ENCODE measurements around the gene MYORG. TPM values are rescaled to one million over a fixed set of nuclear protein-coding genes. Genes with fewer than 3 reads are reported as not detected.

The MYORG gene
- total RNA-seq, 4 donors from 2014 or later = 42.0 to 113 (median 66.3) TPM

DNA sequence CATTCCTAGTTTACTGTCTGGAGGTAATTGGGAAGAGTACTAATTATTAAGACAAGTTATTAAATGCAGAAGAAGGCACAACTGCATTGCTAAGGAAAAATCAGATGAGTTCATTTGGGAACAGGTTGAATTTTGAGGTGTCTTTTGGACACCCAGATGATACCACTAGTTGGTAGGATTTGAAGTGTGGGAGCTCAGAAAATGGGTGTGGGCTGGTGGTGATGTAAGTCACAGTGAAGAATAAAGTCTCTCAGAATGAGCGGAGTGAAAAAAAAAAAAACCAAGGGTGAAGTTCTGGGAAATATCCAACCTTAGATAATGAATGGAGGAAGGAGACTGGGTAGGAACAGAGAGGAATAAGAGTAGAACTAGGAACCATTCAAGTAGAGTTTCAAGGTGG lies 35.6 kb upstream of the MYORG start:
- in situ Hi-C loops (cut with MboI; ENCODE audit: low pct_ligation_motif_present in 1 of 4, low pct_unique_long_range_greater_than_20kb in 1 of 4, low sequenced_read_pairs in 3 of 4) (no loop called here), intact Hi-C loops (cut with DNase I; ENCODE audit: low total_unique reads) (no loop called here)
- no peak overlapping the region for H3K27ac ChIP-seq
- DNase-seq = no peak
- no peak overlapping the region for H3K4me3 ChIP-seq
- H3K27me3 ChIP-seq = no peaks in the 10 kb centered on the region
- WGBS, 2 donors (ENCODE audit: low coverage in 1 of 2) = 38 to 89% methylated on average over 1 of the region's 1 CpG
- TF ChIP-seq, protein P1, sequence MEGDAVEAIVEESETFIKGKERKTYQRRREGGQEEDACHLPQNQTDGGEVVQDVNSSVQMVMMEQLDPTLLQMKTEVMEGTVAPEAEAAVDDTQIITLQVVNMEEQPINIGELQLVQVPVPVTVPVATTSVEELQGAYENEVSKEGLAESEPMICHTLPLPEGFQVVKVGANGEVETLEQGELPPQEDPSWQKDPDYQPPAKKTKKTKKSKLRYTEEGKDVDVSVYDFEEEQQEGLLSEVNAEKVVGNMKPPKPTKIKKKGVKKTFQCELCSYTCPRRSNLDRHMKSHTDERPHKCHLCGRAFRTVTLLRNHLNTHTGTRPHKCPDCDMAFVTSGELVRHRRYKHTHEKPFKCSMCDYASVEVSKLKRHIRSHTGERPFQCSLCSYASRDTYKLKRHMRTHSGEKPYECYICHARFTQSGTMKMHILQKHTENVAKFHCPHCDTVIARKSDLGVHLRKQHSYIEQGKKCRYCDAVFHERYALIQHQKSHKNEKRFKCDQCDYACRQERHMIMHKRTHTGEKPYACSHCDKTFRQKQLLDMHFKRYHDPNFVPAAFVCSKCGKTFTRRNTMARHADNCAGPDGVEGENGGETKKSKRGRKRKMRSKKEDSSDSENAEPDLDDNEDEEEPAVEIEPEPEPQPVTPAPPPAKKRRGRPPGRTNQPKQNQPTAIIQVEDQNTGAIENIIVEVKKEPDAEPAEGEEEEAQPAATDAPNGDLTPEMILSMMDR (IDR thresholded peaks at IDR 0.05) = no peak
- TF ChIP-seq EP300 (IDR thresholded peaks at IDR 0.05; ENCODE audit: low read depth) = no peak
- TF ChIP-seq POLR2AphosphoS5 (IDR thresholded peaks at IDR 0.05) = no peak
- TF ChIP-seq POLR2A (IDR thresholded peaks at IDR 0.05) = no peak
- H3K36me3 ChIP-seq = no peaks in the 10 kb centered on the region
- no peaks in the 10 kb centered on the region for H3K9me3 ChIP-seq
- no peaks in the 10 kb centered on the region for H3K4me1 ChIP-seq

DNA sequence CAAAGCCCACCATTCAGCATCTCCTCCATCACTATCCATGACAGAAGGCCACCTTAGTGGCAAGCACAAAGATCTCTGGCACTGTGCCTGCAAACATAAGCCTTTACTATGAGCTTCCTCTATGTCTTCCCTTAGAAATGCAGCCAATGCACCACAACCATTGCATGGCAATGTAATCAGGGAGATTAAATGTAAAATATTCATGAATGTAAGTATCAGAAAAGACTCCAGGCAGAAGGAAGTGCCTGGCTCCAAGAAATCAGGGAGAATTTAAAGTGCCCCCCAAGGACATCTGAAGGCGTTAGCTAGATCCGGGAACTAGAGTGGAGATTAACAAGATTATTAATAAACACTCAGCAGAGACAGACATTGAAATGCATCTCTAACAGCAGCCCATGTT lies 32.5 kb upstream of the MYORG start:
- 65 to 81% methylated on average over 2 of the region's 2 CpGs for WGBS, 2 donors (ENCODE audit: low coverage in 1 of 2)
- H3K4me3 ChIP-seq = no peak overlapping the region
- no peak for TF ChIP-seq EP300 (IDR thresholded peaks at IDR 0.05; ENCODE audit: low read depth)
- no peak for TF ChIP-seq POLR2AphosphoS5 (IDR thresholded peaks at IDR 0.05)
- H3K4me1 ChIP-seq = no peaks in the 10 kb centered on the region
- no peaks in the 10 kb centered on the region for H3K27me3 ChIP-seq
- DNase-seq = no peak
- H3K36me3 ChIP-seq = no peaks in the 10 kb centered on the region
- no peaks in the 10 kb centered on the region for H3K9me3 ChIP-seq
- intact Hi-C loops (cut with DNase I; ENCODE audit: low total_unique reads) = loop anchor here (10.0 kb wide), 1 partner anchor 196 kb away; no protein-coding TSS in a partner anchor
- no peak overlapping the region for H3K27ac ChIP-seq
- in situ Hi-C loops (cut with MboI; ENCODE audit: low pct_ligation_motif_present in 1 of 4, low pct_unique_long_range_greater_than_20kb in 1 of 4, low sequenced_read_pairs in 3 of 4) = loop anchor here in 2 of 4 donors (10.0 kb wide), 1 partner anchor 196 kb away; no protein-coding TSS in a partner anchor

DNA sequence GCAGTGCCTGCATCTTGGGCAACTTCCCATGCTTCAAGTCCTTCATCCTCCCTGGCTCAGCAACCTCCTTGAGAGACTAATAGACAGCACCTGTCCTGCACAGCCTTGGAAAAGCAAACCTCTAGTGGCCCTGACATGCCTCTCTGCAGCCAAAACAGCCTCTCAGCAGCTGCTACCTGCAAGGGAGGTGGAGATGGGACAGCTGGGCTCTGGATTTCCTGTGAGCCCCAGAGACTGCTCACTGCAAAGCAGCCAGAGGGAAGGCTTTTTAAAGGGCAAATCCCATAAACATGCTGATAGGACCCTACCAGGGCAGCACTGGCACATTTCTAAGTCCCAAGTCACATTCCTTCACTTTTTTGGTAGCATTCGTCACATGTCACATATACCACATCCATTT lies 31.5 kb upstream of the MYORG start:
- intact Hi-C loops (cut with DNase I; ENCODE audit: low total_unique reads) = loop anchor here (10.0 kb wide), 1 partner anchor 197 kb away; no protein-coding TSS in a partner anchor
- no peaks in the 10 kb centered on the region for H3K4me1 ChIP-seq
- WGBS, 2 donors (ENCODE audit: low coverage in 1 of 2) = 86 to 100% methylated on average over 1 of the region's 1 CpG

DNA sequence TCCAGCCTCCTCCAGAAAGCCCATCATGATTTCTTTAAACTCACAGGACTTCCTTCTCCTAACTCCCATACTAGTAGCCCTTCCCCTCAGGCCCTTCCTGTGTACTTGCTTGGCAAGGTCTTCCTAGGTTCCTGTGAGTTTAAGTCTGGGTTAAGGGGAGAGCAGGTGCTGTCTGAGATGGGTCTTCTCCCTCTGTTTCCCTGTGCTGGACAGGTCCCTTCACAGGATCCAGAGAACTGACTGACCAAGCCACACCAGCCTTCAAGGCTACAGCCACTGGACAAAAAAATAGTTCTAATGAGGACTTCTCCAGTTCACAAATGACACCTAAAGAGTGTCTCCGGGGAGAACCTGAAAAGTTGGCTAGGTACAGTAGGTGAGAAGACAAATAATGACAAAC lies 29.5 kb upstream of the MYORG start:
- Histone ChIP-seq H3K36me3 (no peaks in the 10 kb centered on the region), H3K27ac (no peak overlapping the region), H3K4me1 (no peaks in the 10 kb centered on the region), H3K9me3 (no peaks in the 10 kb centered on the region), H3K27me3 (no peaks in the 10 kb centered on the region), H3K4me3 (no peak overlapping the region)
- WGBS, 2 donors (ENCODE audit: low coverage in 1 of 2) = 64 to 75% methylated on average over 1 of the region's 1 CpG
- intact Hi-C loops (cut with DNase I; ENCODE audit: low total_unique reads) (loop anchor here (10.0 kb wide), 1 partner anchor 199 kb away; no protein-coding TSS in a partner anchor), in situ Hi-C loops (cut with MboI; ENCODE audit: low pct_ligation_motif_present in 1 of 4, low pct_unique_long_range_greater_than_20kb in 1 of 4, low sequenced_read_pairs in 3 of 4) (loop anchor here in 2 of 4 donors (10.0 kb wide), 1 partner anchor 199 kb away; no protein-coding TSS in a partner anchor)
- DNase-seq = no peak
- TF ChIP-seq POLR2AphosphoS5 (IDR thresholded peaks at IDR 0.05) (no peak), POLR2A (IDR thresholded peaks at IDR 0.05) (no peak), EP300 (IDR thresholded peaks at IDR 0.05; ENCODE audit: low read depth) (no peak)
- TF ChIP-seq, protein P1 (IDR thresholded peaks at IDR 0.05) = no peak

More for the DNA sequence above, 31.5 kb upstream of the MYORG start:
- DNase-seq = no peak
- no peaks in the 10 kb centered on the region for H3K36me3 ChIP-seq
- no peak overlapping the region for H3K4me3 ChIP-seq
- H3K9me3 ChIP-seq = no peaks in the 10 kb centered on the region
- H3K27ac ChIP-seq = no peak overlapping the region
- no peaks in the 10 kb centered on the region for H3K27me3 ChIP-seq
- TF ChIP-seq, protein P1 (IDR thresholded peaks at IDR 0.05) = no peak
- TF ChIP-seq POLR2AphosphoS5 (IDR thresholded peaks at IDR 0.05) (no peak), EP300 (IDR thresholded peaks at IDR 0.05; ENCODE audit: low read depth) (no peak), POLR2A (IDR thresholded peaks at IDR 0.05) (no peak)
- in situ Hi-C loops (cut with MboI; ENCODE audit: low pct_ligation_motif_present in 1 of 4, low pct_unique_long_range_greater_than_20kb in 1 of 4, low sequenced_read_pairs in 3 of 4) = loop anchor here in 2 of 4 donors (10.0 kb wide), 1 partner anchor 197 kb away; no protein-coding TSS in a partner anchor

All from transverse colon (tissue), 4 donors.